GM06990 (cell line): ENCODE measurements around the gene MBD3L4.

Experiments
- DNase-seq: peaks from one replicate; pipeline ENCODE4 v3.0.0-alpha.2; 2011; ENCODE audit not compliant: insufficient read length; ENCODE audit errors: extremely low read depth
- H3K27me3 ChIP-seq: replicated peaks from 2 replicates; pipeline ENCODE4 v1.6.0; 2011; ENCODE audit warnings: low read length; ENCODE audit not compliant: control insufficient read depth, insufficient read depth
- H3K36me3 ChIP-seq: 2 replicates; pipeline ENCODE4 v1.5.1; 2011; ENCODE audit warnings: low read length; ENCODE audit not compliant: control insufficient read depth, insufficient read depth
- H3K4me3 ChIP-seq: replicated peaks from 2 replicates; pipeline ENCODE4 v1.5.1; 2011; ENCODE audit warnings: low read depth, mild to moderate bottlenecking, control low read depth, low read length
- TF ChIP-seq, protein P1 (sequence below): IDR thresholded peaks from 2 replicates; pipeline ENCODE4 v1.5.1; 2011; ENCODE audit warnings: low read length, control low read depth, mild to moderate bottlenecking, inconsistent platforms; ENCODE audit not compliant: insufficient read depth, poor library complexity, severe bottlenecking

The MBD3L4 gene

DNA sequence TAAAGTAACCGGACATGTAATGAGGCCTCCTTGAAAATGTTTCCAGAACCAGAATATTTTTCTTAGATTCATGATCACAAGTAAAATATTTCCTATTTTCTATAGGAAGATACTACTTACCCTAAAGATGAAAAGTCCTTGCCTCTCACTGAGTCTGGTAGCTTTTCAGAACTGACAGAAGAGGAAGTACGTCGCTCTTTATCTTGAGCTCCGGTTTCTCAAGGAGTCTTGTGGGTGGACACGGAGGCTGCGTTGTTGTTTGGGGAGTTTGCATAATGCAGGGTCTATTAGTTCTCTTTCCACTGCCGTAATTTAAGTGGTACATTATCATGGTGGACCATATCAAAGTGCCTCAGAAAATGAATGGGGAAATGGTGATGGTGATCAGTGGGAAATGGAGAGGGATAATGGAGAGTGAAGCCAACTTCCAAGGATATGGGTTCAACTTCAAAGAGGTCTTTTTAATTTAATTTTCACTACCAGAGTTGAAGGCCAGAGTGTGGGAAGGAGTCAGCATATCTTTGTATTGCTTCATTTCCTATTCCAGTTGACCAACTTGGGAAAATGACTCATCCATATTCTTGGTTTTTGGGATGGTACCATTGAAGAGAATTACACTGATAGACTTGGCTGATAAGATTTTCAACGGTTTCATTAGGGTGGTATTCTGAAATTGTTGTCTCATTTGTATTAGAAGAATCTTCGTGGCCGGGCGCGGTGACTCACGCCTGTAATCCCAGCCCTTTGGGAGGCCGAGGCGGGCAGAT is 42.1 kb downstream of the MBD3L4 start:
- TF ChIP-seq, protein P1, sequence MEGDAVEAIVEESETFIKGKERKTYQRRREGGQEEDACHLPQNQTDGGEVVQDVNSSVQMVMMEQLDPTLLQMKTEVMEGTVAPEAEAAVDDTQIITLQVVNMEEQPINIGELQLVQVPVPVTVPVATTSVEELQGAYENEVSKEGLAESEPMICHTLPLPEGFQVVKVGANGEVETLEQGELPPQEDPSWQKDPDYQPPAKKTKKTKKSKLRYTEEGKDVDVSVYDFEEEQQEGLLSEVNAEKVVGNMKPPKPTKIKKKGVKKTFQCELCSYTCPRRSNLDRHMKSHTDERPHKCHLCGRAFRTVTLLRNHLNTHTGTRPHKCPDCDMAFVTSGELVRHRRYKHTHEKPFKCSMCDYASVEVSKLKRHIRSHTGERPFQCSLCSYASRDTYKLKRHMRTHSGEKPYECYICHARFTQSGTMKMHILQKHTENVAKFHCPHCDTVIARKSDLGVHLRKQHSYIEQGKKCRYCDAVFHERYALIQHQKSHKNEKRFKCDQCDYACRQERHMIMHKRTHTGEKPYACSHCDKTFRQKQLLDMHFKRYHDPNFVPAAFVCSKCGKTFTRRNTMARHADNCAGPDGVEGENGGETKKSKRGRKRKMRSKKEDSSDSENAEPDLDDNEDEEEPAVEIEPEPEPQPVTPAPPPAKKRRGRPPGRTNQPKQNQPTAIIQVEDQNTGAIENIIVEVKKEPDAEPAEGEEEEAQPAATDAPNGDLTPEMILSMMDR: no peak
- peak overlapping the region; percentile 19 for H3K4me3 ChIP-seq
- DNase-seq: no peak
- H3K36me3 ChIP-seq: no peaks in the 10 kb centered on the region
- no peaks in the 10 kb centered on the region; the same call in 1 of the 2 replicates for H3K27me3 ChIP-seq

DNA sequence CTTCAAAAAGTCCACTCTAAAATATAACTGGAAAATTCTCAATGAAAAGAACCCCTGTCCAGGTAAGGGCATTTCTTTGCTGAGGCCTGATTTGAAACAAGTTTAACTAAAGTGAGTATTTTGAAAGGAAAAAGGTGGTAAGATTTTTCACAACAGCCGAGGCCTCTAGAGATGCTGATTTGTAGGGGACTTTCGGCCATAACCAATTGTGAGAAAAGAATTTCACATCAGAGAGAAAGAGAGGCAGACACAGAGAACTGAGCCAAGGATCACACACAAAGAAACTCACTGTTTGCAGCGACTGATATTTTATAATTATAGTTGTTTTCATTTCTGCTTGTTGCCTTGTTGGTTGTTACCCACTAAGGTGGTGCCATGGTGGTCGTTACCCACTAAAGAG is 43.2 kb downstream of the MBD3L4 start:
- H3K4me3 ChIP-seq: no peak overlapping the region
- TF ChIP-seq, protein P1: no peak
- DNase-seq: no peak
- no peaks in the 10 kb centered on the region; the same call in 1 of the 2 replicates for H3K27me3 ChIP-seq
- H3K36me3 ChIP-seq: no peaks in the 10 kb centered on the region

DNA sequence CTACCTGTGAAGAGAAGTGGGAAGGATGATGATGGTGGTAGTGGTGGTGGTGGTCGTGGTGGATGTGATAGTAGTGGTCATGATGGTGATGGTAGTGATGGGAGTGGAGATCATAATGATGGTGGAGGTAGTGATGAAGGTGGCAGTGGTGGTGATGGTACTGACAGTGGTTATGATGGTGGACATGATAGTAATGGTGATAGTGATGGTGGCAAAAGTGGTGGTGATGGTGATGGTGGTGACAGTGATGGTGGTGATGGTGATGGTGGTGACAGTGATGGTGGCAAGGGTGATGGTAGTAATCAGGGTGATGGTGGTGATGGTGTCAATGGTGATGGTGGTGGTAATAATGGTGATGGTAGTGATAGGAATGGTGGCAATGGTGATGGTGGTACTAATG is 44.9 kb downstream of the MBD3L4 start:
- TF ChIP-seq, protein P1: no peak
- no peak for DNase-seq
- Histone ChIP-seq H3K4me3 (no peak overlapping the region), H3K27me3 (no peaks in the 10 kb centered on the region; the same call in 1 of the 2 replicates), H3K36me3 (no peaks in the 10 kb centered on the region)

DNA sequence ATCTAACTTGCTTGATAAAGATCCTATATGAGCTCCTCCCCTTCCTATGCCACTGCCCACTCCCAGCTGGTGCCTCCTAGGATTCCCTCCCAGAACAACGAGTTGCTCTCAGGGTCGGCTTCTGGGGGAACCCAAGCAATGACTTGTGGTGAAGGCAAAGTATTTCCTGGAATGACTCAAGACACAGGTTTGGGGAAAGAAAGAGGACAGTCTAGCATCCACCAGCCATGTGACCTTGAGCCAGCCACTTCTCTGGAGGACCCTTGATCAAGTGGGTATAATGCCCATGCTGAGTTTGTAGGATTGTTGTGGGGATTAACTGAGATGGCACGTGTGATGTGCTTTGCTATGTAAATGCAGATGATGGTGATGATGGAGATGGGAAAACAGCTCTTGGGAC is 51.7 kb downstream of the MBD3L4 start:
- DNase-seq: no peak
- TF ChIP-seq, protein P1: no peak
- H3K27me3 ChIP-seq: no peaks in the 10 kb centered on the region
- no peak overlapping the region for H3K4me3 ChIP-seq
- H3K36me3 ChIP-seq: no peaks in the 10 kb centered on the region

DNA sequence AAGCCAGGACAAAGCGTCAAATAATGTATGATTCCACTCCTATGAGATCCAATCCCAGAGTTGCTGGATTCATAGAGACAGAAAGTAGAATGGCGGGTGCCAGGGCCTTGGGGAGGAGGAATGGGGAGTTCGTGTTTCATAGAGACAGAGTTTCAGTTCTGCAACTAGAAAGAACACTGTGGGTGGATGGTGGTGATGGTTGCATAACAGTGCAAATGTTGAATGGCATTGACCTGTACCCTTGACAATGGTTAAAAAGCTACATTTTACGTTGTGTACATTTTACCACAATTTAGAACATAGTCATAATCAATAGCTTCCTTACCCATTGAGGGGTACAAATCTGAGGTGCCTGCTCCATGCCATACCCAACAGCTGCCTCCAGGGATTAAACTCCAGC is 52.1 kb downstream of the MBD3L4 start:
- DNase-seq: no peak
- TF ChIP-seq, protein P1: no peak
- Histone ChIP-seq H3K4me3 (no peak overlapping the region), H3K36me3 (no peaks in the 10 kb centered on the region), H3K27me3 (no peaks in the 10 kb centered on the region)
